HG02938 (cell line): ENCODE measurements around the gene GPATCH2.

Source experiments
- ATAC-seq: cut with Tn5 transposase; IDR thresholded peaks from one replicate; pipeline ENCODE4 v1.9.1; 2021; ENCODE audit warnings: mild to moderate bottlenecking, moderate library complexity; ENCODE audit not compliant: unreplicated experiment

Gene GPATCH2

GRCh38 chr1:217379336-217379735 is 251.6 kb downstream of the GPATCH2 start:
- no peak for ATAC-seq
